ENCODE measurements around the gene TSPEAR. TPM values are rescaled to one million over a fixed set of nuclear protein-coding genes. Genes with fewer than 3 reads are reported as not detected.
A peak's percentile ranks its signal among the peaks of the same experiment; 100 is the strongest.

Gene TSPEAR
- total and polyA plus RNA-seq, 2 of the 13 experiments (the other 11 are each of a cell fraction or from before 2014, with no cell fraction given), result 0.07 to 0.32 TPM

DNA sequence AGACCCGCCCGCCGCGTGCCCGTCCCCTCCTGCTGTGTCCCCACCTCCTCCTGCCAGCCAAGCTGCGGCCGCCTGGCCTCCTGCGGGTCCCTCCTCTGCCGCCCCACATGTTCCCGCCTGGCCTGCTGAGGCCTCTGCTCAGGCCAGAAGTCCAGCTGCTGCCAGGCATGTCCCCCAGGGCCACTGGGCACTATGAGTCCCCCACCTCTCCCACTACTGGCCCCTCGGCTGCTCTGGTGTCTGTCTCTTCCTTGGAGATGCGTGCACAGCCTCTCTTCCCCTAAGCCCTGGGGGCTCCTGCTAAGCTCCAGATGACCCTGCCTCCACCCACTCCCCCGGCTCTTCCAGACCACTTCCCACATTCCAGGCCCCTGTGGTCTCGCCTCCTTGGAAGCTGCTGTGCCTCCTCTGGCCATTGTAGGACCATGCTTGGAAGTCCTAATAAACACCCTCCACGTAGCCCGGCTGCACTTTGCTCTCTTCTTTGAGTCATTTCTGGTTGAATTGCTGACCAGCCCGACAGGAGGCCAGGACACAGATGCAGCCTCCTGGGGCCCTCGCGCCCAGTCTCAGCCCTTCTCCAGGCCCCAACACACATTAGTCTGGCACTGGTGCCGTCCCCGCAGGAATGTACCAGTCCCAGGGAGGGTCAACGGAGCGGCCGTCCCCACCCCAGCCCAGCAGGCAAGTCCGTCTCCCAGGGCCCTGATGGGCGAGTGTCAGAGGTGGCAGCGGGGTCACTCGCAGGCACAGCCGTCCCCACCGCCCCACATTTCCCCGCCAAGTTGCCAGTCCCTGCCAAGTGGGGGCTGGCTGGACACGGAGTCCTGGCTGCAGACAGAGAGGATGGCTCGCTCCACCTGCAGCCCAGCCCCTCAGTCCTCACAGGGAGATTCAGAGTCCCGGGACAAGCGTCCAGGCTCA lies 13.3 kb downstream of the TSPEAR start (continued):
- TF ChIP-seq MLLT10 (CRISPR knock-in tag; IDR thresholded peaks at IDR 0.05) (no peak), BRCA1 (CRISPR knock-in tag; IDR thresholded peaks at IDR 0.05) (no peak), ZNF543 (CRISPR knock-in tag; IDR thresholded peaks at IDR 0.05) (peak; percentile 95; the same call in 1 of the 2 replicates), HNF1A (IDR thresholded peaks at IDR 0.05; ENCODE audit: low read depth) (no peak), HNF1A (CRISPR knock-in tag; IDR thresholded peaks at IDR 0.05; ENCODE audit: borderline replicate concordance) (no peak), KLF11 (CRISPR knock-in tag; IDR thresholded peaks at IDR 0.05) (no peak), KDM5A (IDR thresholded peaks at IDR 0.05; ENCODE audit: borderline replicate concordance, low read length) (no peak), LBX2 (CRISPR knock-in tag; IDR thresholded peaks at IDR 0.05; ENCODE audit: borderline replicate concordance) (no peak), JUNB (CRISPR knock-in tag; IDR thresholded peaks at IDR 0.05; ENCODE audit: borderline replicate concordance) (no peak), ZNF552 (CRISPR knock-in tag; IDR thresholded peaks at IDR 0.05; ENCODE audit: borderline replicate concordance) (no peak), TAF1 (CRISPR knock-in tag; IDR thresholded peaks at IDR 0.05) (no peak), REST (IDR thresholded peaks at IDR 0.05; ENCODE audit: borderline replicate concordance in 1 of 2, low read depth in 1 of 2, low read length in 2 of 2) (no peak), ZNF496 (CRISPR knock-in tag; IDR thresholded peaks at IDR 0.05; ENCODE audit: insufficient replicate concordance) (no peak), ELF1 (CRISPR knock-in tag; IDR thresholded peaks at IDR 0.05) (no peak), TSC22D2 (CRISPR knock-in tag; IDR thresholded peaks at IDR 0.05; ENCODE audit: borderline replicate concordance) (0 out of 2 replicates have a peak, but pooled peaks have one; percentile 33), NAIF1 (CRISPR knock-in tag; IDR thresholded peaks at IDR 0.05; ENCODE audit: borderline replicate concordance) (no peak), ZNF430 (CRISPR knock-in tag; IDR thresholded peaks at IDR 0.05) (peak; percentile 62; the same call in 1 of the 2 replicates)
- TF ChIP-seq, protein P1, sequence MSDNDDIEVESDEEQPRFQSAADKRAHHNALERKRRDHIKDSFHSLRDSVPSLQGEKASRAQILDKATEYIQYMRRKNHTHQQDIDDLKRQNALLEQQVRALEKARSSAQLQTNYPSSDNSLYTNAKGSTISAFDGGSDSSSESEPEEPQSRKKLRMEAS (IDR thresholded peaks at IDR 0.05), result peak; percentile 42; the same call in 1 of the 2 replicates
- TF ChIP-seq, protein P2, sequence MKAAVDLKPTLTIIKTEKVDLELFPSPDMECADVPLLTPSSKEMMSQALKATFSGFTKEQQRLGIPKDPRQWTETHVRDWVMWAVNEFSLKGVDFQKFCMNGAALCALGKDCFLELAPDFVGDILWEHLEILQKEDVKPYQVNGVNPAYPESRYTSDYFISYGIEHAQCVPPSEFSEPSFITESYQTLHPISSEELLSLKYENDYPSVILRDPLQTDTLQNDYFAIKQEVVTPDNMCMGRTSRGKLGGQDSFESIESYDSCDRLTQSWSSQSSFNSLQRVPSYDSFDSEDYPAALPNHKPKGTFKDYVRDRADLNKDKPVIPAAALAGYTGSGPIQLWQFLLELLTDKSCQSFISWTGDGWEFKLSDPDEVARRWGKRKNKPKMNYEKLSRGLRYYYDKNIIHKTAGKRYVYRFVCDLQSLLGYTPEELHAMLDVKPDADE (CRISPR knock-in tag; IDR thresholded peaks at IDR 0.05), result no peak
